NT2/D1 (cell line): ENCODE data around the gene CPA1.
A peak's percentile ranks its signal among the peaks of the same experiment; 100 is the strongest.

Source experiments
- DNase-seq: peaks from one replicate; pipeline ENCODE4 v3.0.0-alpha.2; 2011; ENCODE audit warnings: low read depth, low spot score
- H3K27me3 ChIP-seq: 2 replicates; pipeline ENCODE4 v1.6.0; 2011; ENCODE audit warnings: mild to moderate bottlenecking; ENCODE audit not compliant: insufficient read length, insufficient read depth
- H3K36me3 ChIP-seq: 2 replicates; pipeline ENCODE4 v1.6.1; 2011; ENCODE audit warnings: mild to moderate bottlenecking, low read length, mixed read lengths; ENCODE audit not compliant: insufficient read depth, insufficient read length
- H3K4me1 ChIP-seq: 2 replicates; pipeline ENCODE4 v1.5.1; 2011; ENCODE audit not compliant: insufficient read depth, insufficient read length
- H3K4me3 ChIP-seq: 2 replicates; pipeline ENCODE4 v1.5.1; 2011; ENCODE audit warnings: low read depth; ENCODE audit not compliant: insufficient read length
- H3K9ac ChIP-seq: 2 replicates; pipeline ENCODE4 v1.6.0; 2011; ENCODE audit warnings: low read depth; ENCODE audit not compliant: insufficient read length
- H3K9me3 ChIP-seq: 2 replicates; pipeline ENCODE4 v1.5.1; 2011; ENCODE audit warnings: mild to moderate bottlenecking, low read length; ENCODE audit not compliant: insufficient read depth
- SUZ12 ChIP-seq: IDR thresholded peaks from 2 replicates; pipeline ENCODE4 v1.6.1; 2011; ENCODE audit not compliant: insufficient read length, insufficient read depth; ENCODE audit errors: extremely low read depth
- YY1 ChIP-seq: IDR thresholded peaks from 2 replicates; pipeline ENCODE4 v1.6.1; 2011; ENCODE audit not compliant: insufficient read length, insufficient read depth
- ZNF274 ChIP-seq: IDR thresholded peaks from 2 replicates; pipeline ENCODE4 v1.6.1; 2011; ENCODE audit warnings: mild to moderate bottlenecking, low read depth, low read length

Gene CPA1

DNA sequence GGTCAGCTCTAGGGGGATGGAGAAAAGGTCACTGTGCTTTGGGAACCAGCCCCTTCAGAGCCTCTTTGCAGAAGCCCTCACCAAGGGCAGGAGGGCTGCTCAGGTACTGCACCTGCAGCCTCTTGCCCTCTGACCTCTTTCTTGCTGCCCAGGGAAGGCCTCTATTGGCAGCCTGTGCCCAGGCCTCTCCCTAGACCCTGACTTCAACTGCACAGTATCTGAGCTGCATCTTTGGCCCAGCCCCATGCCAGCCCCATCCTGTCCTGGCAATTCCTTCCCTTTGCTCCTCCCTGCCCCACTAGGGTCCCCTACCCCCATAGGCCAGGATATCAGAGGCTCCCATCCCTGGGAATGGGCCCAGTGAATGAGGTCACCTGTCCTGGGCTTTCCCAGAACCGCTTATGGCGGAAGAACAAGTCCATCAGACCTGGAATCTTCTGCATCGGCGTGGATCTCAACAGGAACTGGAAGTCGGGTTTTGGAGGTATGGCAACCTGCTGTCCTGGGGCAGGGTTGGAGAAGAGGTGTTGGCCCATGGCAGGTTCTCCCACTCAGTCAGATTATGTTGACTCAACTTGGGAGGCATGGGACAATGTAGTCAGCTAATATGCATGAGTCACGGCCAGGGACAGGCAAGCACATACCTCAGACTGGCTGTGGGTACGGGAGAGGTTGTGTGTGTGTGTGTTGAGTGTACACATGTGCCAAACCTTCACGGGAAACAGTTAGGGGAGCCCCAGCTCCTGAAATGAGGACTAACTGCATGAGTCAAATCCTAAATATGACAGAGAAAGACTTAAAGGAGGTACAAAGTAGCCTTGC, 17.1 kb upstream of the CPA1 start:
- H3K36me3 ChIP-seq, result no peaks in the 10 kb centered on the region
- no peaks in the 10 kb centered on the region for H3K4me1 ChIP-seq
- no peaks in the 10 kb centered on the region for H3K27me3 ChIP-seq
- no peak for TF ChIP-seq SUZ12
- no peak for TF ChIP-seq YY1
- no peak for TF ChIP-seq ZNF274
- H3K4me3 ChIP-seq, result no peak overlapping the region
- DNase-seq, result no peak
- H3K9ac ChIP-seq, result no peak overlapping the region
- peaks cover 26% of the 10 kb centered on the region for H3K9me3 ChIP-seq

DNA sequence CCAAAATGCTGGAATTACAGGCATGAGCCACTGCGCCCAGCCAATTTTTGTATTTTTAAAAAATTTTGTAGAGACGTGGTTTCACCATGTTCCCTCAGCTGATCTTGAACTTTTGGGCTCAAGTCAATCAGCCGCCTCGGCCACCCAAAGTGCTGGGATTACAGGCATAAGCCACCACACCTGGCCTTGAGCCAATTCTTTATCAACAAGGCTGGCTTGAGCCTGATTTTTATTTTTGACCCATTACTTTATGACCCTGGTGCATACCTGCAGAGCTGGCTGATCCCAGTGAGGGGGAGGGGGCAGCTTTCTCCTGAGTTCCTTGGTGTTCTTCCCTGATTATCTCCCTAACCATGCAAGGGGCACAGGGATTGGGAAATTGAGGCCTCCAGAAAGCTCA, 15.8 kb upstream of the CPA1 start:
- H3K4me1 ChIP-seq, result peaks cover 6% of the 10 kb centered on the region
- peaks cover 15% of the 10 kb centered on the region for H3K9me3 ChIP-seq
- no peak for TF ChIP-seq SUZ12
- TF ChIP-seq YY1, result no peak
- TF ChIP-seq ZNF274, result no peak
- no peaks in the 10 kb centered on the region for H3K27me3 ChIP-seq
- H3K9ac ChIP-seq, result no peak overlapping the region
- no peaks in the 10 kb centered on the region for H3K36me3 ChIP-seq
- DNase-seq, result no peak
- H3K4me3 ChIP-seq, result no peak overlapping the region

DNA sequence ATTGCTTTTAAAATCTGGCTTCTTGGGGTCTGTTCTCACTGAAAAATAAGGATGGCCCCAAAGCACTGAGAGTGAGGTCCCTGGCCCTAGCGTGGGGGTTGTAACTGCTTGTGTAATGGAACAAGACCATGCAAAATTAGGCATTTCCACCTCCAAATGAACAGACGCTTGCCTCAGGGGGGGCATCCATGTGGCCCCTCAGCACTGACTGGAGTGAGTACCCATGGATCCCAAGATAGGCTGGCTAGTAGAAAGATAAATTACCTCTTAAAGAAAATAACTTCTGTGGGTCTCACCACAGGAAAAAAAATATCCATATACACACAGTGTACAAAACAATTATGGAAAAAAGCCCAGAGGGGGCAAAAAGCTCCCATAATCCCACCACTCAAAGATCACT, 15.2 kb upstream of the CPA1 start:
- DNase-seq, result no peak
- H3K9ac ChIP-seq, result no peak overlapping the region

DNA sequence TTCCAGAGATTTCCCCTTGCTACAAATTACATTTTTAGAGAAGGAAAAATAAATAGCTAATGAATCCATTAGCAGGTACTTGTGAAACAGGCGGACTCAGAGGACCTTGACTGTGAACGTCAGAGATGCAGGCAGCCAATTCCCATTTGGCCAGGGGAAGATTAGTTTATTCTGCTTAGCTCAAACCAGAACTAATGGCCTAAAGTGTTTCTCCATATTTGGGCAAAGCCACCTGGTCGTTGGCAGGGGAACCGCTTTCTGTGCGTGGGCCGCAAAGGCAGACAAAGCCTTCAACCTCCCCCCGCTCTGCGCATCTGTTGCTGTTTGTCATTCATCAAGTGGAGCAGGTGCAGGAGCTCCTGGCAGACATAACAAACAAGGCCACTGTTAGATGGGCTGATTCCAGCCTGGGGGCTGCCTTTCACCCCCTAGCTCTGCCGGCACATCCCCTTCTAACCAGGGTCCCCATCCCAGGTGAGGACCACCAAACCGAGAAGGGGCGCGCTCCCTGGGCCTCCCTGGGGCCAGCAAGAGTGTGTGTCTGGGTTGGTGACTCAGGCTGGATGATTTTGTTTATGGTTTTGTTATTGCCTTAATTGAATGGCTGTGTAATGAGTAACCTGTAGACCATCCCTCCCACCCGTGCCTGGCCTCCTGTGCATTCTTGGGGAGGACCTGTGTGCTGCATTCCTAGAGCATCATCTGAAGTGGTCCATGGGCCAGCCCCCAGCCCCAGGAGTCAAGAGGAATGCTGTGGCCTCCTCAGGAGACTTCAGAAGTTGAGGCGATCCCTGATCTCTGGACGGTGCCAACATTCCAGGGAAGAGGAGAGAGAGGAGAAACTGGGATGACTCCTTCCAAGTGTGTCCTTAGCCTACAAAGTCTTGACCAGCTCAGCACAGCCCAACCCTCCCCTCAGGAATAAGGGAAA, 14.5 kb upstream of the CPA1 start:
- Histone ChIP-seq H3K4me3 (no peak overlapping the region), H3K9me3 (0 out of 2 replicates have a peak, but pooled peaks cover 1% of the 10 kb centered on the region), H3K36me3 (no peaks in the 10 kb centered on the region), H3K27me3 (no peaks in the 10 kb centered on the region), H3K4me1 (peaks cover 7% of the 10 kb centered on the region), H3K9ac (no peak overlapping the region)
- no peak for TF ChIP-seq ZNF274
- no peak for TF ChIP-seq SUZ12
- no peak for TF ChIP-seq YY1
- peak; percentile 56 for DNase-seq

More for the DNA sequence above, 15.2 kb upstream of the CPA1 start:
- H3K4me1 ChIP-seq, result peaks cover 7% of the 10 kb centered on the region
- H3K36me3 ChIP-seq, result no peaks in the 10 kb centered on the region
- H3K4me3 ChIP-seq, result no peak overlapping the region
- TF ChIP-seq YY1, result no peak
- no peak for TF ChIP-seq SUZ12
- no peak for TF ChIP-seq ZNF274
- H3K9me3 ChIP-seq, result peaks cover 8% of the 10 kb centered on the region
- H3K27me3 ChIP-seq, result no peaks in the 10 kb centered on the region

GRCh38 chr7:130366564-130366963, 13.7 kb upstream of the CPA1 start:
- Histone ChIP-seq H3K9me3 (no peaks in the 10 kb centered on the region), H3K27me3 (no peaks in the 10 kb centered on the region), H3K36me3 (no peaks in the 10 kb centered on the region), H3K9ac (no peak overlapping the region), H3K4me3 (no peak overlapping the region), H3K4me1 (peaks cover 7% of the 10 kb centered on the region)
- DNase-seq, result no peak
- TF ChIP-seq SUZ12, result no peak
- no peak for TF ChIP-seq ZNF274
- TF ChIP-seq YY1, result no peak

- Histone ChIP-seq H3K4me1 (peaks cover 7% of the 10 kb centered on the region), H3K4me3 (no peak overlapping the region), H3K9ac (no peak overlapping the region), H3K9me3 (0 out of 2 replicates have a peak, but pooled peaks cover 4% of the 10 kb centered on the region), H3K27me3 (no peaks in the 10 kb centered on the region), H3K36me3 (no peaks in the 10 kb centered on the region)
- TF ChIP-seq SUZ12, result no peak
- no peak for TF ChIP-seq ZNF274
- no peak for DNase-seq
Observed at GRCh38 chr7:130367088-130367755, 13.1 kb upstream of the CPA1 start.
